HUES6 (cell line): ENCODE results near the gene SAMD3.
A peak's percentile ranks its signal among the peaks of the same experiment; 100 is the strongest.
"Not testable (repeated sequence)": the region's sequence is repeated elsewhere in the genome, so short reads cannot be mapped to it uniquely, and the experiment has no call there.

Experiments
- H3K27ac ChIP-seq: 2 replicates; pipeline ENCODE4 v1.7.0; 2013; ENCODE audit warnings: low read depth, mild to moderate bottlenecking, low read length, inconsistent platforms
- H3K27me3 ChIP-seq: 2 replicates; pipeline ENCODE4 v1.6.1; 2013; ENCODE audit warnings: low read length; ENCODE audit not compliant: control insufficient read depth, insufficient read depth
- H3K36me3 ChIP-seq: 2 replicates; pipeline ENCODE4 v1.6.1; 2013; ENCODE audit warnings: low read length; ENCODE audit not compliant: control insufficient read depth, insufficient read depth
- H3K4me1 ChIP-seq: 2 replicates; pipeline ENCODE4 v1.6.1; 2013; ENCODE audit warnings: low read length; ENCODE audit not compliant: control insufficient read depth, insufficient read depth
- H3K4me3 ChIP-seq: 2 replicates; pipeline ENCODE4 v1.5.1; 2013; ENCODE audit warnings: low read depth, low read length
- H3K9ac ChIP-seq: one replicate; pipeline ENCODE4 v1.6.1; 2013; ENCODE audit warnings: mild to moderate bottlenecking, low read length
- H3K9me3 ChIP-seq: 2 replicates; pipeline ENCODE4 v1.6.1; 2013; ENCODE audit warnings: low read depth, low read length; ENCODE audit not compliant: control insufficient read depth, insufficient read depth

Gene SAMD3

GRCh38 chr6:130245267-130245666 lies 22.5 kb upstream of the SAMD3 start:
- Histone ChIP-seq H3K9ac (no peak overlapping the region), H3K36me3 (no peaks in the 10 kb centered on the region), H3K27me3 (no peaks in the 10 kb centered on the region), H3K27ac (no peak overlapping the region), H3K9me3 (no peaks in the 10 kb centered on the region), H3K4me3 (no peak overlapping the region), H3K4me1 (peaks cover 2% of the 10 kb centered on the region; the same call in 1 of the 2 replicates)

- H3K27ac ChIP-seq, result no peak overlapping the region
These were observed 22.0 kb upstream of the SAMD3 start for GRCh38 chr6:130244728-130245127.

DNA sequence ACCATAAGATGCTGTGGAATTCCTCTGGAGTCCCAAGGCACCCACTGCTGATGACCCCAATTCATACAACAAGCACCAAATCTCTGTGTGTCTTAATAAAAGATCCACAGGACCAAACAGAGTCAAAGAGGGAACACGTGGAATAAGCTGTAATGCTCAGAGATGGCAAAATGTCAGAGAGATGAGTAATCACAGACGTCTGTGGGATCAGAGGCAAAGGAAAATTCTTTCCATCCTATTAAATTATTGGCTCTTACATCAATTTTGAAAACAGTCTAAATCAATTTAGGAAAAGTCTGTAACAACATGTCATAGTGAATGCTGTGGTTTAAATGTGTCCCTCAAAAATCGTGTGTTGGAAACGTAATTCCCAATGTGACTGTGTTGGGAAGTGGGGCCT lies 17.5 kb upstream of the SAMD3 start:
- H3K27me3 ChIP-seq, result no peaks in the 10 kb centered on the region
- peaks cover 2% of the 10 kb centered on the region; the same call in 1 of the 2 replicates for H3K4me1 ChIP-seq
- no peak overlapping the region for H3K27ac ChIP-seq
- no peak overlapping the region for H3K4me3 ChIP-seq
- no peak overlapping the region for H3K9ac ChIP-seq
- no peaks in the 10 kb centered on the region for H3K9me3 ChIP-seq
- H3K36me3 ChIP-seq, result no peaks in the 10 kb centered on the region

More at GRCh38 chr6:130244728-130245127, 22.0 kb upstream of the SAMD3 start:
- Histone ChIP-seq H3K4me1 (peaks cover 2% of the 10 kb centered on the region; the same call in 1 of the 2 replicates), H3K4me3 (no peak overlapping the region), H3K9ac (no peak overlapping the region), H3K9me3 (no peaks in the 10 kb centered on the region), H3K36me3 (no peaks in the 10 kb centered on the region), H3K27me3 (no peaks in the 10 kb centered on the region)

DNA sequence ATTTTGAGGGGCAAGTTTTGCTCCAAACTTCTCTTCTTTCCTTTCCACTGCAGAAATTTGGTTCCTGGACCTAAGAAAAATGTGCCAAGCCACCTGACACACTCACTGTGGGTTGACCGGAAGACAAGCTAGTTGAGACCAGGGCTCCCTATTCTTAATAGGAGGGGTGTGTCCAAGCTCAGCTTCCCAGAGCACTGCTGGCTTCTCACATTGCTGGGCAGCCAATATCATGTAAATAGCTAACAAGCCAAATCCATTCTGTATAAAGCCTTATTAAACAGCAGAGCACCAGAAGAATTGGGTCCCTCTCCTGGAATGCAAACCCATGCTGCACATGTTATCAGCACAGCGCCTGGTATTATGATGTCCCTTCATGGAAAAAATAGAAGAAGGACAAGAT lies 17.0 kb upstream of the SAMD3 start:
- Histone ChIP-seq H3K4me3 (no peak overlapping the region), H3K4me1 (peaks cover 2% of the 10 kb centered on the region; the same call in 1 of the 2 replicates), H3K27me3 (no peaks in the 10 kb centered on the region), H3K9me3 (no peaks in the 10 kb centered on the region), H3K36me3 (no peaks in the 10 kb centered on the region), H3K27ac (no peak overlapping the region), H3K9ac (no peak overlapping the region)

- Histone ChIP-seq H3K9me3 (no peaks in the 10 kb centered on the region), H3K9ac (no peak overlapping the region), H3K27me3 (no peaks in the 10 kb centered on the region), H3K4me3 (no peak overlapping the region), H3K36me3 (no peaks in the 10 kb centered on the region), H3K4me1 (peaks cover 8% of the 10 kb centered on the region), H3K27ac (0 out of 2 replicates have a peak overlapping the region, but pooled peaks have one; percentile 46)
These were observed 10.6 kb upstream of the SAMD3 start for GRCh38 chr6:130233330-130233729.

DNA sequence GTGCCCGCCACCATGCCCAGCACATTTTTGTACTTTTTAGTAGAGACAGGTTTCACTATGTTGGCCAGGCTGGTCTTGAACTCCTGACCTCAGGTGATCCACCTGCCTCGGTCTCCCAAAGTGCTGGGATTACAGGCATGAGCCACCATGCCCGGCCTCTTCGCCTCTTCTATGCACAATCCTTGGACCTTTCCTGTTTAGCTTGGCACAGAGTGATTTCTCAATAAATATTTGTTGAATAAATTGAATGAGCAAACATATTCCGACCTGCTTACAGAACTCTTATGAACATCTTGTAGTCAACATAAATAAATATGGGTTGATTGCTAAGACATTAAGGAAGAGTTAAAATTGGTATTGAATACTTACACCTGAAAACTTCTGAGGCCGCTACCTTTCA lies 7.8 kb upstream of the SAMD3 start:
- not testable (repeated sequence) for H3K9me3 ChIP-seq

DNA sequence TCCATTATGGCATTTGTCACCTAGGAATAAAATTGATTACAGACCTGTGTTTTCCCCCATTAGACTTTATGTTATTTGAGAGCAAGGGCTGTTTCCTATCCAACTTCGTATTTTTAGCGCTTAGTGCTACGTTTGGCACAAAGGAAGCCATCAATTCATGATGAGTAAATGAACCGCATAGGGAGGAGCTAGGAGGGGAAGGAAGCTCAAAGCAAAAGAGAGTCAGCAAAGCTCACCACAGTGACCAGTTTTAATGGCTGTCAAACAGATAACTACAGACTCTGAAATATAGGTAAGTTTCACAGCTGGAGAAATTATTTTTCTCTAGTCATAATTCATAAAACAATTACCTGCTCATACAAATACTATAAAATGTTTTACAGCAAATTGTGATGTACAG lies 6.9 kb upstream of the SAMD3 start:
- Histone ChIP-seq H3K27me3 (no peaks in the 10 kb centered on the region), H3K27ac (no peak overlapping the region), H3K4me3 (no peak overlapping the region), H3K4me1 (peaks cover 8% of the 10 kb centered on the region), H3K36me3 (no peaks in the 10 kb centered on the region), H3K9me3 (peaks cover 7% of the 10 kb centered on the region; the same call in 1 of the 2 replicates), H3K9ac (no peak overlapping the region)

More for the DNA sequence above, 7.8 kb upstream of the SAMD3 start:
- not testable (repeated sequence) for H3K36me3 ChIP-seq, H3K27me3 ChIP-seq, H3K27ac ChIP-seq, H3K4me1 ChIP-seq, H3K4me3 ChIP-seq, H3K9ac ChIP-seq

GRCh38 chr6:130223508-130223907 lies 757 bp upstream of the SAMD3 start:
- Histone ChIP-seq H3K4me3 (no peak overlapping the region), H3K36me3 (no peaks in the 10 kb centered on the region), H3K4me1 (no peaks in the 10 kb centered on the region), H3K9me3 (peaks cover 11% of the 10 kb centered on the region; the same call in 1 of the 2 replicates), H3K27ac (no peak overlapping the region), H3K27me3 (no peaks in the 10 kb centered on the region), H3K9ac (no peak overlapping the region)

GRCh38 chr6:130218134-130218533 lies 4.6 kb downstream of the SAMD3 start:
- H3K27me3 ChIP-seq, result no peaks in the 10 kb centered on the region
- H3K9ac ChIP-seq, result no peak overlapping the region
- H3K4me1 ChIP-seq, result peaks cover 12% of the 10 kb centered on the region; the same call in 1 of the 2 replicates
- no peaks in the 10 kb centered on the region for H3K36me3 ChIP-seq
- no peak overlapping the region for H3K4me3 ChIP-seq
- H3K27ac ChIP-seq, result no peak overlapping the region
- no peaks in the 10 kb centered on the region for H3K9me3 ChIP-seq

- Histone ChIP-seq H3K9ac (no peak overlapping the region), H3K9me3 (no peaks in the 10 kb centered on the region), H3K4me3 (no peak overlapping the region), H3K27ac (peak overlapping the region; percentile 23; the same call in 1 of the 2 replicates), H3K4me1 (peaks cover 12% of the 10 kb centered on the region; the same call in 1 of the 2 replicates), H3K36me3 (no peaks in the 10 kb centered on the region), H3K27me3 (no peaks in the 10 kb centered on the region)
These were observed 6.1 kb downstream of the SAMD3 start for GRCh38 chr6:130216620-130217019.

DNA sequence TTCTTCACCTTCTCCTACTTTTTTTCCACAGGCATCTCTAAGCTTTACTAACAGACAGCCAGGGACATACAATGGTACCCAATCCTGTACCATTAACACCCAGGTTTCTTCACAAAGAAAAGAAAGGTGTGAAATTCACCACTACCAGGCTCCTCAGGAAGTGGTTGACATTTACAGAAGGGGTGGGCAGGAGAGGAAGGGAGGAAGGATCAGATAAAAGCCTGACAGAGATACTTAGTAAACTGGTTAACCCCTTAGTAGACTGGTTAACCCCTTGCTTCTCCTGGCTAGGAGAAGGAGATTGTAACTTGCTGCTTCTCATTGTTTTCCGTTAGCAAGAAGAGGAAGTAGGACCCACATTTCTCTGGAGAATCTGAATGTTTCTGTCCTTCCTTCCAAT lies 7.2 kb downstream of the SAMD3 start:
- no peak overlapping the region; the same call in 1 of the 2 replicates for H3K4me3 ChIP-seq
- no peak overlapping the region; the same call in 1 of the 2 replicates for H3K27ac ChIP-seq
- H3K9me3 ChIP-seq, result no peaks in the 10 kb centered on the region
- no peaks in the 10 kb centered on the region for H3K27me3 ChIP-seq
- peaks cover 12% of the 10 kb centered on the region; the same call in 1 of the 2 replicates for H3K4me1 ChIP-seq
- no peaks in the 10 kb centered on the region for H3K36me3 ChIP-seq
- H3K9ac ChIP-seq, result no peak overlapping the region
